ENCODE measurements around the gene TMEM163.

GRCh38 chr2:134527381-134527780 is 191.4 kb downstream of the TMEM163 start:
- TF ChIP-seq, protein P1, sequence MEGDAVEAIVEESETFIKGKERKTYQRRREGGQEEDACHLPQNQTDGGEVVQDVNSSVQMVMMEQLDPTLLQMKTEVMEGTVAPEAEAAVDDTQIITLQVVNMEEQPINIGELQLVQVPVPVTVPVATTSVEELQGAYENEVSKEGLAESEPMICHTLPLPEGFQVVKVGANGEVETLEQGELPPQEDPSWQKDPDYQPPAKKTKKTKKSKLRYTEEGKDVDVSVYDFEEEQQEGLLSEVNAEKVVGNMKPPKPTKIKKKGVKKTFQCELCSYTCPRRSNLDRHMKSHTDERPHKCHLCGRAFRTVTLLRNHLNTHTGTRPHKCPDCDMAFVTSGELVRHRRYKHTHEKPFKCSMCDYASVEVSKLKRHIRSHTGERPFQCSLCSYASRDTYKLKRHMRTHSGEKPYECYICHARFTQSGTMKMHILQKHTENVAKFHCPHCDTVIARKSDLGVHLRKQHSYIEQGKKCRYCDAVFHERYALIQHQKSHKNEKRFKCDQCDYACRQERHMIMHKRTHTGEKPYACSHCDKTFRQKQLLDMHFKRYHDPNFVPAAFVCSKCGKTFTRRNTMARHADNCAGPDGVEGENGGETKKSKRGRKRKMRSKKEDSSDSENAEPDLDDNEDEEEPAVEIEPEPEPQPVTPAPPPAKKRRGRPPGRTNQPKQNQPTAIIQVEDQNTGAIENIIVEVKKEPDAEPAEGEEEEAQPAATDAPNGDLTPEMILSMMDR (IDR thresholded peaks at IDR 0.05): no peak
- no peak for TF ChIP-seq POLR2A (IDR thresholded peaks at IDR 0.05)
